Measurements from ENCODE around the gene HTR2C. TPM values are rescaled to one million over a fixed set of nuclear protein-coding genes. Genes with fewer than 3 reads are reported as not detected.

HTR2C gene
- total and polyA plus RNA-seq, 2 of the 13 experiments (the other 11 are each of a cell fraction or from before 2014, with no cell fraction given): 0.01 TPM; not detected in 1

DNA sequence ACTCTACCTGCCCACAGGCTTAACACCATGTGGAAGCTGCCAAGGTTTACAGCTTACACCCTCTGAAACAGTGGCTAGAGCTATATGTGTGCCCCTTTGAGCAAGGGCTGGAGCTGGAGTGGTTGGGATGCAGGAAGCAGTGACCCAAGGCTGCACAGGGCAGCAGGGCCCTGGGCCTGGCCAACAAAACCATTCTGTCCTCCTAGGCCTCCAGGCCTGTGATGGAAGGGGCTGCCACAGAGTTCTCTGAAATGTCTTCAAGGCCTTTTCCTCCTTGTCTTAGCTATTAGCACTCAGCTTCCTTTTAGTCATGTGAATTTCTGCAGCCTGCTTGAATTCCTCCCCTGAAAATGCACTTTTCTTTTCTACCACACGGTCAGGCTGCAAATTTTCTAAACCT lies 348.7 kb downstream of the HTR2C start:
- Histone ChIP-seq H4K20me1 (ENCODE audit: insufficient read depth, low read length) (no peaks in the 10 kb centered on the region), H3K27me3 (ENCODE audit: control insufficient read depth in 1 of 2, insufficient read depth in 2 of 2, low read length in 2 of 2) (no peaks in the 10 kb centered on the region), H3K27ac (ENCODE audit: extremely low read length, insufficient read depth, low read length) (no peak overlapping the region), H3K4me2 (ENCODE audit: low read depth, low read length) (no peak overlapping the region), H3K9ac (ENCODE audit: insufficient read depth, low read depth, low read length) (no peak overlapping the region), H2AFZ (ENCODE audit: low read length) (no peak overlapping the region), H3K4me1 (ENCODE audit: insufficient read depth, low read length) (no peaks in the 10 kb centered on the region), H3K9me3 (ENCODE audit: low read length) (no peaks in the 10 kb centered on the region), H3K79me2 (ENCODE audit: insufficient read depth, low read length) (no peaks in the 10 kb centered on the region), H3K4me3 (replicated peaks in 1 of 3; ENCODE audit: insufficient read depth in 1 of 3, low read depth in 2 of 3, low read length in 3 of 3) (no peak overlapping the region), H3K36me3 (replicated peaks in 1 of 2; ENCODE audit: control insufficient read depth in 1 of 2, insufficient read depth in 2 of 2, low read length in 2 of 2) (no peaks in the 10 kb centered on the region)
- intact Hi-C loops (cut with micrococcal nuclease; ENCODE audit: unreplicated experiment): no loop called here
- in situ Hi-C loops (cut with HindIII; ENCODE audit: extremely low pct_ligation_motif_present, low pct_unique_long_range_greater_than_20kb): no loop called here
- DNase-seq (ENCODE audit: low spot score): no peak
- BruUV-seq (replicated peaks): no TSS peak
- 0% methylated on average over 1 of the region's 1 CpG for WGBS (ENCODE audit: low lambda C conversion rate)
- ChIA-PET POLR2A (no interaction called here), CTCF (ENCODE audit: low intra/inter-chr PET ratio, low total read pairs) (no interaction called here)
- no peak for ATAC-seq
- no peak for FAIRE-seq
- TF ChIP-seq, protein P1, sequence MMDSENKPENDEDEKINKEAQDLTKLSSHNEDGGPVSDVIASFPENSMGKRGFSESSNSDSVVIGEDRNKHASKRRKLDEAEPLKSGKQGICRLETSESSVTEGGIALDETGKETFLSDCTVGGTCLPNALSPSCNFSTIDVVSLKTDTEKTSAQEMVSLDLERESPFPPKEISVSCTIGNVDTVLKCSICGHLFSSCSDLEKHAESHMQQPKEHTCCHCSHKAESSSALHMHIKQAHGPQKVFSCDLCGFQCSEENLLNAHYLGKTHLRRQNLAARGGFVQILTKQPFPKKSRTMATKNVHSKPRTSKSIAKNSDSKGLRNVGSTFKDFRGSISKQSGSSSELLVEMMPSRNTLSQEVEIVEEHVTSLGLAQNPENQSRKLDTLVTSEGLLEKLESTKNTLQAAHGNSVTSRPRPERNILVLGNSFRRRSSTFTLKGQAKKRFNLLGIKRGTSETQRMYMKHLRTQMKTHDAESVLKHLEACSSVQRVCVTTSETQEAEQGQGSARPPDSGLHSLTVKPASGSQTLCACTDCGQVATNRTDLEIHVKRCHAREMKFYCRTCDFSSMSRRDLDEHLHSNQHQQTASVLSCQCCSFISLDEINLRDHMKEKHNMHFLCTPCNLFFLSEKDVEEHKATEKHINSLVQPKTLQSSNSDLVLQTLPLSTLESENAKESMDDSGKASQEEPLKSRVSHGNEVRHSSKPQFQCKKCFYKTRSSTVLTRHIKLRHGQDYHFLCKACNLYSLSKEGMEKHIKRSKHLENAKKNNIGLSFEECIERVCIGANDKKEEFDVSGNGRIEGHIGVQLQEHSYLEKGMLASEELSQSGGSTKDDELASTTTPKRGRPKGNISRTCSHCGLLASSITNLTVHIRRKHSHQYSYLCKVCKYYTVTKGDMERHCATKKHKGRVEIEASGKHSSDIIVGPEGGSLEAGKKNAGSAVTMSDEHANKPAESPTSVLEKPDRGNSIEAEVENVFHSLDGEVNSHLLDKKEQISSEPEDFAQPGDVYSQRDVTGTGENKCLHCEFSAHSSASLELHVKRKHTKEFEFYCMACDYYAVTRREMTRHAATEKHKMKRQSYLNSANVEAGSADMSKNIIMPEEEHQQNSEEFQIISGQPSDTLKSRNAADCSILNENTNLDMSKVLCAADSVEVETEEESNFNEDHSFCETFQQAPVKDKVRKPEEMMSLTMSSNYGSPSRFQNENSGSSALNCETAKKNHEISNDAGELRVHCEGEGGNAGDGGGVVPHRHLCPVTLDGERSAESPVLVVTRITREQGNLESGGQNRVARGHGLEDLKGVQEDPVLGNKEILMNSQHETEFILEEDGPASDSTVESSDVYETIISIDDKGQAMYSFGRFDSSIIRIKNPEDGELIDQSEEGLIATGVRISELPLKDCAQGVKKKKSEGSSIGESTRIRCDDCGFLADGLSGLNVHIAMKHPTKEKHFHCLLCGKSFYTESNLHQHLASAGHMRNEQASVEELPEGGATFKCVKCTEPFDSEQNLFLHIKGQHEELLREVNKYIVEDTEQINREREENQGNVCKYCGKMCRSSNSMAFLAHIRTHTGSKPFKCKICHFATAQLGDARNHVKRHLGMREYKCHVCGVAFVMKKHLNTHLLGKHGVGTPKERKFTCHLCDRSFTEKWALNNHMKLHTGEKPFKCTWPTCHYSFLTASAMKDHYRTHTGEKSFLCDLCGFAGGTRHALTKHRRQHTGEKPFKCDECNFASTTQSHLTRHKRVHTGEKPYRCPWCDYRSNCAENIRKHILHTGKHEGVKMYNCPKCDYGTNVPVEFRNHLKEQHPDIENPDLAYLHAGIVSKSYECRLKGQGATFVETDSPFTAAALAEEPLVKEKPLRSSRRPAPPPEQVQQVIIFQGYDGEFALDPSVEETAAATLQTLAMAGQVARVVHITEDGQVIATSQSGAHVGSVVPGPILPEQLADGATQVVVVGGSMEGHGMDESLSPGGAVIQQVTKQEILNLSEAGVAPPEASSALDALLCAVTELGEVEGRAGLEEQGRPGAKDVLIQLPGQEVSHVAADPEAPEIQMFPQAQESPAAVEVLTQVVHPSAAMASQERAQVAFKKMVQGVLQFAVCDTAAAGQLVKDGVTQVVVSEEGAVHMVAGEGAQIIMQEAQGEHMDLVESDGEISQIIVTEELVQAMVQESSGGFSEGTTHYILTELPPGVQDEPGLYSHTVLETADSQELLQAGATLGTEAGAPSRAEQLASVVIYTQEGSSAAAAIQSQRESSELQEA (CRISPR knock-in tag; IDR thresholded peaks at IDR 0.05; ENCODE audit: not compliant biosample characterization): no peak
- TF ChIP-seq U2AF1 (optimal IDR thresholded peaks at IDR 0.05; ENCODE audit: low read depth, low read length) (no peak), ZEB1 (IDR thresholded peaks at IDR 0.05; ENCODE audit: insufficient replicate concordance, low read depth) (no peak), ZNF547 (CRISPR knock-in tag; IDR thresholded peaks at IDR 0.05) (no peak), ZNF33B (CRISPR knock-in tag; IDR thresholded peaks at IDR 0.05) (no peak), ZKSCAN8 (CRISPR knock-in tag; IDR thresholded peaks at IDR 0.05; ENCODE audit: borderline replicate concordance) (no peak), HNRNPL (IDR thresholded peaks at IDR 0.05; ENCODE audit: low read depth, low read length) (no peak), ELF3 (CRISPR knock-in tag; IDR thresholded peaks at IDR 0.05) (no peak), FOXO1 (CRISPR knock-in tag; IDR thresholded peaks at IDR 0.05) (no peak), ZNF780A (CRISPR knock-in tag; IDR thresholded peaks at IDR 0.05) (no peak), NFIC (IDR thresholded peaks at IDR 0.05; ENCODE audit: low read length) (no peak), SRSF1 (optimal IDR thresholded peaks at IDR 0.05; ENCODE audit: low read depth, low read length) (no peak), CBX2 (IDR thresholded peaks at IDR 0.05; ENCODE audit: low read depth, low read length) (no peak), CBX2 (CRISPR knock-in tag; IDR thresholded peaks at IDR 0.05; ENCODE audit: low read depth) (no peak)
- TF ChIP-seq, protein P2, sequence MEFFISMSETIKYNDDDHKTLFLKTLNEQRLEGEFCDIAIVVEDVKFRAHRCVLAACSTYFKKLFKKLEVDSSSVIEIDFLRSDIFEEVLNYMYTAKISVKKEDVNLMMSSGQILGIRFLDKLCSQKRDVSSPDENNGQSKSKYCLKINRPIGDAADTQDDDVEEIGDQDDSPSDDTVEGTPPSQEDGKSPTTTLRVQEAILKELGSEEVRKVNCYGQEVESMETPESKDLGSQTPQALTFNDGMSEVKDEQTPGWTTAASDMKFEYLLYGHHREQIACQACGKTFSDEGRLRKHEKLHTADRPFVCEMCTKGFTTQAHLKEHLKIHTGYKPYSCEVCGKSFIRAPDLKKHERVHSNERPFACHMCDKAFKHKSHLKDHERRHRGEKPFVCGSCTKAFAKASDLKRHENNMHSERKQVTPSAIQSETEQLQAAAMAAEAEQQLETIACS (CRISPR knock-in tag; IDR thresholded peaks at IDR 0.05): no peak
- TF ChIP-seq, protein P3, sequence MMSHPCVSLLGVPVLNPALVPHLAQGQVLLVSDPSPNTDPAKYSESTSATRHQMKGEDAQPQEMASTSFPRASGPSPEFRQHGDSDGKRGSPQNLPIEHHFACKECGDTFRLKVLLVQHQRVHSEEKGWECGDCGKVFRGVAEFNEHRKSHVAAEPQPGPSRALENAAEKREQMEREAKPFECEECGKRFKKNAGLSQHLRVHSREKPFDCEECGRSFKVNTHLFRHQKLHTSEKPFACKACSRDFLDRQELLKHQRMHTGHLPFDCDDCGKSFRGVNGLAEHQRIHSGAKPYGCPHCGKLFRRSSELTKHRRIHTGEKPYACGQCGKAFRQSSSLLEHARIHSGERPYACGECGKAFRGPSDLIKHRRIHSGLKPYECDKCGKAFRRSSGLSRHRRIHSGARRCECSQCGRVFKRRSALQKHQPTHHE (CRISPR knock-in tag; IDR thresholded peaks at IDR 0.05; ENCODE audit: borderline replicate concordance): no peak

All from HepG2 (cell line).